IMR-90 (cell line): ENCODE data around the gene LLCFC1. TPM values are rescaled to one million over a fixed set of nuclear protein-coding genes. Genes with fewer than 3 reads are reported as not detected.

Experiments
- polyA plus RNA-seq, 3 experiments: library from polyadenylated mRNA; depleted of rRNA; stranded (reverse); fragments of >200 nt; gene quantifications; 2 replicates each; pipeline ENCODE4 v1.2.3, GENCODE V29; 2012; ENCODE audit warnings: low replicate concordance in 1 of 3
- total RNA-seq: library from RNA; depleted of rRNA; stranded (reverse); fragments of >200 nt; gene quantifications from 2 replicates; pipeline ENCODE4 v1.2.3, GENCODE V29; 2012; rRNA removed

The LLCFC1 gene
- total and polyA plus RNA-seq, 2 of the 4 experiments (the other 2 are of a cell fraction) = not detected

Other genes starting within 250 kb of the LLCFC1 start
- gene PRSS1, start 190.0 kb upstream of the LLCFC1 start, total RNA-seq = not detected in 2 replicates
- not detected in 2 replicates for gene PRSS1, start 190.0 kb upstream of the LLCFC1 start, polyA plus RNA-seq (2012; rRNA removed)
- gene PRSS2, start 168.5 kb upstream of the LLCFC1 start, total RNA-seq = not detected in 2 replicates
- not detected in 2 replicates for gene PRSS2, start 168.5 kb upstream of the LLCFC1 start, polyA plus RNA-seq (2012; rRNA removed)
- gene EPHB6, start 84.4 kb upstream of the LLCFC1 start, total RNA-seq = under 0.01 TPM in 2 replicates
- gene EPHB6, start 84.4 kb upstream of the LLCFC1 start, polyA plus RNA-seq (2012; rRNA removed) = 0.60 and 0.75 TPM in 2 replicates
- not detected in 2 replicates for gene TRPV6, start 53.7 kb upstream of the LLCFC1 start, total RNA-seq
- gene TRPV6, start 53.7 kb upstream of the LLCFC1 start, polyA plus RNA-seq (2012; rRNA removed) = 0.03 TPM in 1 of 2 replicates, not detected in the other
- not detected in 2 replicates for gene TRPV5, start 5.7 kb upstream of the LLCFC1 start, total RNA-seq
- gene TRPV5, start 5.7 kb upstream of the LLCFC1 start, polyA plus RNA-seq (2012; rRNA removed) = not detected in 2 replicates
- not detected in 2 replicates for gene KEL, start 22.9 kb downstream of the LLCFC1 start, total RNA-seq
- 0.03 and 0.07 TPM in 2 replicates for gene KEL, start 22.9 kb downstream of the LLCFC1 start, polyA plus RNA-seq (2012; rRNA removed)
- gene OR9A2, start 87.6 kb downstream of the LLCFC1 start, total RNA-seq = not detected in 2 replicates
- gene OR9A2, start 87.6 kb downstream of the LLCFC1 start, polyA plus RNA-seq (2012; rRNA removed) = not detected in 2 replicates
- gene OR6V1, start 112.9 kb downstream of the LLCFC1 start, total RNA-seq = not detected in 2 replicates
- not detected in 2 replicates for gene OR6V1, start 112.9 kb downstream of the LLCFC1 start, polyA plus RNA-seq (2012; rRNA removed)
- gene PIP, start 192.6 kb downstream of the LLCFC1 start, total RNA-seq = not detected in 2 replicates
- gene PIP, start 192.6 kb downstream of the LLCFC1 start, polyA plus RNA-seq (2012; rRNA removed) = not detected in 2 replicates
- gene TAS2R39, start 243.9 kb downstream of the LLCFC1 start, total RNA-seq = not detected in 2 replicates
- gene TAS2R39, start 243.9 kb downstream of the LLCFC1 start, polyA plus RNA-seq (2012; rRNA removed) = not detected in 2 replicates